Natural killer cell (primary cell): Measurements from ENCODE around the gene NRSN2. TPM values are rescaled to one million over a fixed set of nuclear protein-coding genes. Genes with fewer than 3 reads are reported as not detected.
A peak's percentile ranks its signal among the peaks of the same experiment; 100 is the strongest.

Experiments
- ATAC-seq, 3 donors: fragments of 150-1000 bp in 2 of 3; fragments of 200-7000 bp in 1 of 3; cut with Tn5 transposase; 1 replicate in 1 of 3; 2 replicates in 2 of 3; pipeline ENCODE4 v1.10.0; 2021; ENCODE audit warnings: mild to moderate bottlenecking in 2 of 3, moderate library complexity in 2 of 3
- DNase-seq, 2 donors: peaks; one replicate each; pipeline versions ENCODE4 v3.0.0 to v3.0.0-alpha.2; 2013 to 2021; ENCODE audit warnings: mixed read lengths in 1 of 2
- H3K27ac ChIP-seq: one replicate; pipeline ENCODE4 v1.5.1; 2013; ENCODE audit warnings: mild to moderate bottlenecking, low read length
- H3K27me3 ChIP-seq: one replicate; pipeline ENCODE4 v1.6.1; 2013; ENCODE audit warnings: low read length; ENCODE audit not compliant: control insufficient read depth, insufficient read depth
- H3K36me3 ChIP-seq: one replicate; pipeline ENCODE4 v1.6.1; 2013; ENCODE audit warnings: low read length; ENCODE audit not compliant: control insufficient read depth, insufficient read depth
- H3K4me1 ChIP-seq: one replicate; pipeline ENCODE4 v1.6.1; 2013; ENCODE audit warnings: low read length; ENCODE audit not compliant: control insufficient read depth, insufficient read depth
- H3K4me3 ChIP-seq: one replicate; pipeline ENCODE4 v1.5.1; 2013; ENCODE audit warnings: low read length
- H3K9me3 ChIP-seq: one replicate; pipeline ENCODE4 v1.6.1; 2013; ENCODE audit warnings: low read length; ENCODE audit not compliant: control insufficient read depth, insufficient read depth
- H3K27ac Mint-ChIP-seq, 2 donors: one replicate each; pipeline ENCODE4 v1.8.0; 2022; ENCODE audit warnings: mild to moderate bottlenecking in 2 of 2, mixed read lengths in 2 of 2, moderate library complexity in 1 of 2
- H3K27me3 Mint-ChIP-seq, 2 donors: one replicate each; pipeline ENCODE4 v1.8.0; 2022; ENCODE audit warnings: low read depth in 2 of 2, mixed read lengths in 2 of 2
- H3K36me3 Mint-ChIP-seq: one replicate; pipeline ENCODE4 v1.8.0; 2022; ENCODE audit warnings: mixed read lengths
- H3K4me1 Mint-ChIP-seq, 2 donors: one replicate each; pipeline ENCODE4 v1.8.0; 2022; ENCODE audit warnings: mixed read lengths in 2 of 2
- H3K4me3 Mint-ChIP-seq: one replicate; pipeline ENCODE4 v1.8.0; 2022; ENCODE audit warnings: mild to moderate bottlenecking, moderate library complexity, mixed read lengths
- H3K9me3 Mint-ChIP-seq, 2 donors: one replicate each; pipeline ENCODE4 v1.8.0; 2022; ENCODE audit warnings: mixed read lengths in 2 of 2
- CTCF ChIP-seq: fragments of 200-600 bp; IDR thresholded peaks from one replicate; pipeline ENCODE4 v1.8.0; 2022; ENCODE audit warnings: antibody characterized with exemption
- WGBS: methylation state at CpG from one replicate; pipeline ENCODE4 v1.1.7; 2013; ENCODE audit warnings: missing lambda C conversion rate; ENCODE audit not compliant: insufficient coverage; 5-methylcytosine and 5-hydroxymethylcytosine counted together
- intact Hi-C: fragments of 100-400 bp; cut with micrococcal nuclease; formaldehyde crosslinking; loops from one replicate; pipeline ENCODE4 v1.14.2; 2022
- total RNA-seq, 4 donors: library from RNA; stranded (reverse); fragments of 120-200 nt in 1 of 4; gene quantifications; one replicate each; pipeline versions ENCODE4 v1.2.3 to v1.2.4, GENCODE V29; 2013 to 2022

The NRSN2 gene
- total RNA-seq, 3 donors from 2014 or later (not counting 1 experiment from before 2014, with no cell fraction given), result 6.6 to 9.3 (median 8.4) TPM

DNA sequence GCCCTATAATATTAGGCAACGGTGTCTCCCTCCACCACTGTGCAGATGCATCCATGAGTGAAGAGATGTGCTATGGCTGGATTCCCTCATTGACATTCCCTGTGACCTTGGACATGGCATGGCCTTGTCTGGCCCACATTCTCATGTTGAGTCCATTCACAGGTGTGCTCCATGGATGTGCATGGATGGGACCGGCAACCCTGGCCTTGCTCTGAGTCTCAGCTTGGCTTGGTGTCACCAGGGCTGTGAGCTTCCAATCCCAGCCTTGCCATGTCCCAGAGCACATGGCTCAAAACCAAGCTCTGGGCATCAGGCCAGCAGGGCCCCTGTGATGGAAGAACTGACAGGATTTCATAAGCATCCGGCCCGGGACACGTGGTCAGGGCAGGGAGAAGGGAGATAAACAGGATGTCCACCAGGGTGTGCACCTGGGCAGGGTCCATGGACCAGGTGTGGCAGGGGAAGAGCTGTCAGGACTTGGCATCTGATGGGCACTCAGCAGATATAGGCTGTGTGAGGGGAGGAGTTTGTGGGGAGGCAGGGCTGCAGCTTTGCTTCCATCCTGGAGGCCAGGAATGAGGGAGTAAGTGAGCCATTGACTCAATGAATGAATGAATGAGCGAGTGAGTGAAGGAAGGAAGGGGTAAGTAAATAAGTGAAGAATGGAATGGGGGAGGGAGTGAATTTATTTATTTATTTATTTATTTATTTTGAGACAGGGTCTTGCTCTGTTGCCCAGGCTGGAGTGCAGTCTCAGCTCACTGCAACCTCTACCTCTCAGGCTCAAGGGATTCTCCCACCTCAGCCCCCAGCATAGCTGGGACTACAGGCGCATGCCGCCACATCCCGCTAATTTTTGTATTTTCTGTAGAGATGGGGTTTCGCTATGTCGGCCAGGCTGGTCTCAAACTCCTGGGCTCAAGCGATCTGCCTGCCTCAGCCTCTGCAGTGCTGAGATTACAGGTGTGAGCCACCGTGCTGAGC lies 15.7 kb downstream of the NRSN2 start:
- WGBS, result 67% methylated on average over 13 of the region's 13 CpGs
- TF ChIP-seq CTCF, result no peak
- no peak overlapping the region for H3K27ac ChIP-seq

GRCh38 chr20:363319-364078 lies 16.6 kb downstream of the NRSN2 start:
- intact Hi-C loops, result no loop called here
- H3K4me1 ChIP-seq, result peaks cover 5% of the 10 kb centered on the region
- H3K36me3 Mint-ChIP-seq, result no peaks in the 10 kb centered on the region
- no peak overlapping the region for H3K27ac ChIP-seq
- no peaks in the 10 kb centered on the region for H3K27me3 ChIP-seq
- H3K27me3 Mint-ChIP-seq, result peaks cover 0 to 5% of the 10 kb centered on the region in 2 donors
- H3K4me3 Mint-ChIP-seq, result no peak overlapping the region
- H3K27ac Mint-ChIP-seq, result no peak overlapping the region
- no peaks in the 10 kb centered on the region for H3K9me3 Mint-ChIP-seq
- H3K4me3 ChIP-seq, result no peak overlapping the region
- WGBS, result 93% methylated on average over 13 of the region's 13 CpGs
- DNase-seq (no peak), ATAC-seq (no peak)
- H3K9me3 ChIP-seq, result no peaks in the 10 kb centered on the region
- H3K36me3 ChIP-seq, result no peaks in the 10 kb centered on the region
- no peak for TF ChIP-seq CTCF
- H3K4me1 Mint-ChIP-seq, result peaks cover 0 to 5% of the 10 kb centered on the region in 2 donors

More for the DNA sequence above, 15.7 kb downstream of the NRSN2 start:
- Histone ChIP-seq H3K27me3 (no peaks in the 10 kb centered on the region), H3K36me3 (no peaks in the 10 kb centered on the region), H3K4me1 (peaks cover 5% of the 10 kb centered on the region), H3K4me3 (no peak overlapping the region), H3K9me3 (no peaks in the 10 kb centered on the region)
- no peak overlapping the region for H3K27ac Mint-ChIP-seq
- DNase-seq (peak in 1 of 2 donors; percentile 33), ATAC-seq (peak in 2 of 3 donors; percentile 43)
- H3K4me1 Mint-ChIP-seq, result peaks cover 0 to 5% of the 10 kb centered on the region in 2 donors
- intact Hi-C loops, result no loop called here
- peaks cover 0 to 5% of the 10 kb centered on the region in 2 donors for H3K27me3 Mint-ChIP-seq
- no peaks in the 10 kb centered on the region for H3K36me3 Mint-ChIP-seq
- no peaks in the 10 kb centered on the region for H3K9me3 Mint-ChIP-seq
- H3K4me3 Mint-ChIP-seq, result no peak overlapping the region

DNA sequence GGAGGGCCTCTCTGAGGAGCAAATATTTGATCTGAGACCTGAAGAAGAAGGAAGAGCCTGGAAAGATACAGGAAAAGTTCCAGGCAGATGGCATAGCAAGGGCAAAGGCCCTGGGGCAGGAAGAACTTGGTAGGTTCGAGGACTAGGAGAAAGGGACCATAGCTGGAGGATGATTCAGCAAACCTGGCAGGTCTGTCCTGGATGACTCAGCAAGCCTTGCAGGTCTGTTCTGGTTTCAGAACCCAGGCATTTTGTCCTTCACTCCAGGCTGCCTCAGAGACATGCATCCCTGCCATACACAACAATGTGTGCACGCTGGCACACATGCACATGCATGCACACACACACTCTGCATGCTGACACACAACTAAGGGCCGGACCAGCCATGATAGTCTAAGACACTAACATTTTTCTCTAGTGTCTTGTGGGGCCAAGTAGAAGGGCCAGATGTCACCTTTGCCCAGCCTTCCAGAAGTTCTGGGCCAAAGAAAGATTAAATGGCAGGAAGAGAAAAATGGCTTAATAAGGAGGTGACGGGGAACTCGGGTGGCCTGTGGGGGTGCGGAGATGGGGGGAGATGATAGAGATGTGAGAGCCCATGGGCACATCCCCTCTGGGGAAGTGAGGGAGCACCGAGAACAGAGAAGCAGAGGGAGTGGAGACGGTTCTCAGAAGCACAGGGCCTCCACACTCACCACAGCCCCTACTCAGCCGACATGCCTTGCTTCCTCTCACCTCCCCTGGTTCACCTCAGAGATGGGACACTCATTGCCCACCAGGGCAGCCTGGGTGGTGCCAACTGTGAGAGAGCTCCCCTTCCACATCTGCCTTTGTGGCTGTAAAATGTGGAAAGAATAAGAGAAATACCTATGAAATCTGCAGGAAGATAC lies 18.2 kb downstream of the NRSN2 start:
- Mint-ChIP-seq H3K4me1 (peaks cover 0 to 5% of the 10 kb centered on the region in 2 donors), H3K36me3 (no peaks in the 10 kb centered on the region), H3K27ac (no peak overlapping the region), H3K9me3 (no peaks in the 10 kb centered on the region), H3K4me3 (no peak overlapping the region), H3K27me3 (peaks cover 0 to 7% of the 10 kb centered on the region in 2 donors)
- WGBS, result 69% methylated on average over 8 of the region's 9 CpGs
- Histone ChIP-seq H3K27ac (no peak overlapping the region), H3K4me3 (no peak overlapping the region), H3K36me3 (no peaks in the 10 kb centered on the region), H3K27me3 (no peaks in the 10 kb centered on the region), H3K4me1 (peaks cover 5% of the 10 kb centered on the region), H3K9me3 (no peaks in the 10 kb centered on the region)
- ATAC-seq, result no peak
- no peak for DNase-seq
- no peak for TF ChIP-seq CTCF
- intact Hi-C loops, result no loop called here
